A549 treated with GW870086 at 1 μM for 4 hours (cell line): ENCODE data around the gene ANKRD26. TPM values are rescaled to one million over a fixed set of nuclear protein-coding genes. Genes with fewer than 3 reads are reported as not detected.

Source experiments
- total RNA-seq: library from RNA; stranded (reverse); fragments of 200-300 nt; extraction: Qiagen RNA extraction; gene quantifications from 5 replicates; pipeline ENCODE4 v1.2.3, GENCODE V29; 2022; ENCODE audit warnings: low read depth

Gene ANKRD26
- 2.0 to 3.3 TPM (median 2.6 TPM) in 5 replicates for total RNA-seq

GRCh38 chr10:27099916-27100812 lies at the start of gene ANKRD26:
ANKRD26 (minus strand) TSS chr10:27100494; CDS start chr10:27100326, 168 bp downstream.

Other genes starting within 250 kb of the ANKRD26 start
- 45.6 to 57.2 TPM (median 53.0 TPM) in 5 replicates for gene ABI1, start 239.5 kb downstream of the ANKRD26 start, total RNA-seq
- gene YME1L1, start 53.9 kb upstream of the ANKRD26 start, total RNA-seq = 84.8 to 106 TPM (median 98.8 TPM) in 5 replicates
- 16.3 to 21.1 TPM (median 19.7 TPM) in 5 replicates for gene MASTL, start 54.9 kb upstream of the ANKRD26 start, total RNA-seq
- gene ACBD5, start 140.3 kb upstream of the ANKRD26 start, total RNA-seq = 20.8 to 27.5 TPM (median 25.9 TPM) in 5 replicates